CD8-positive, alpha-beta memory T cell (primary cell): ENCODE results near the gene ATF6. TPM values are rescaled to one million over a fixed set of nuclear protein-coding genes. Genes with fewer than 3 reads are reported as not detected.
"Not testable (repeated sequence)": the region's sequence is repeated elsewhere in the genome, so short reads cannot be mapped to it uniquely, and the experiment has no call there.

Experiments used
- CTCF ChIA-PET: fragments of 350-600 bp; sonication (Branson Sonifier 250); formaldehyde crosslinking; loops from one replicate; lab custom pipeline; 2021; ENCODE audit warnings: antibody characterized with exemption; lab: Charles Lee
- POLR2A ChIA-PET: fragments of 350-600 bp; sonication (Branson Sonifier 250); formaldehyde crosslinking; loops from one replicate; lab custom pipeline; 2021; ENCODE audit warnings: antibody characterized with exemption; lab: Charles Lee
- DNase-seq, 5 donors: peaks; one replicate each; pipeline versions ENCODE4 v3.0.0 to v3.0.0-alpha.2; 2020 to 2022; ENCODE audit warnings: mixed read lengths in 1 of 5
- H3K27ac ChIP-seq: one replicate; pipeline ENCODE4 v1.7.0; 2013; ENCODE audit warnings: low read depth, mild to moderate bottlenecking, low read length, moderate library complexity
- H3K27me3 ChIP-seq: 2 replicates; pipeline ENCODE4 v1.7.0; 2013; ENCODE audit warnings: low read length, mild to moderate bottlenecking; ENCODE audit not compliant: insufficient read depth, poor library complexity, severe bottlenecking
- H3K36me3 ChIP-seq: 2 replicates; pipeline ENCODE4 v1.7.0; 2013; ENCODE audit warnings: mild to moderate bottlenecking, low read length, moderate library complexity; ENCODE audit not compliant: insufficient read depth
- H3K4me1 ChIP-seq: 2 replicates; pipeline ENCODE4 v1.7.0; 2013; ENCODE audit warnings: mild to moderate bottlenecking, low read length, moderate library complexity; ENCODE audit not compliant: insufficient read depth
- H3K4me3 ChIP-seq: 2 replicates; pipeline ENCODE4 v1.7.0; 2013; ENCODE audit warnings: mild to moderate bottlenecking, low read length
- H3K9me3 ChIP-seq: 2 replicates; pipeline ENCODE4 v1.7.0; 2013; ENCODE audit warnings: mild to moderate bottlenecking, low read length
- H3K27ac Mint-ChIP-seq, 8 donors: one replicate each; pipeline ENCODE4 v1.8.0; 2020 to 2021; ENCODE audit warnings: mixed read lengths in 8 of 8, mild to moderate bottlenecking in 6 of 8, inconsistent platforms in 3 of 8, moderate library complexity in 3 of 8
- H3K27me3 Mint-ChIP-seq, 2 donors: one replicate each; pipeline ENCODE4 v1.8.0; 2020 to 2021; ENCODE audit warnings: mixed read lengths in 2 of 2, mild to moderate bottlenecking in 1 of 2, moderate library complexity in 1 of 2
- H3K36me3 Mint-ChIP-seq, 3 donors: one replicate each; pipeline ENCODE4 v1.8.0; 2020 to 2021; ENCODE audit warnings: mixed read lengths in 3 of 3, inconsistent platforms in 1 of 3, mild to moderate bottlenecking in 1 of 3
- H3K4me1 Mint-ChIP-seq, 3 donors: one replicate each; pipeline ENCODE4 v1.8.0; 2020 to 2021; ENCODE audit warnings: mixed read lengths in 3 of 3, inconsistent platforms in 1 of 3, mild to moderate bottlenecking in 1 of 3
- H3K4me3 Mint-ChIP-seq, 7 donors: one replicate each; pipeline ENCODE4 v1.8.0; 2020 to 2021; ENCODE audit warnings: mixed read lengths in 7 of 7, mild to moderate bottlenecking in 6 of 7, moderate library complexity in 4 of 7, inconsistent platforms in 2 of 7
- H3K9me3 Mint-ChIP-seq, 5 donors: one replicate each; pipeline ENCODE4 v1.8.0; 2020 to 2022; ENCODE audit warnings: mixed read lengths in 5 of 5, mild to moderate bottlenecking in 3 of 5, moderate library complexity in 2 of 5, inconsistent platforms in 1 of 5
- polyA plus RNA-seq: library from polyadenylated mRNA; unstranded; fragments of 300-500 nt; fragmentation: Illumina TruSeq; gene quantifications from one replicate; pipeline ENCODE4 v1.2.3, GENCODE V29; 2021
- total RNA-seq, 2 experiments: library from RNA; stranded (reverse); gene quantifications; one replicate each; pipeline ENCODE4 v1.2.3, GENCODE V29; 2021

Gene ATF6
- total and polyA plus RNA-seq, 3 experiments from 2014 or later, result 14.7 to 22.8 (median 22.4) TPM

DNA sequence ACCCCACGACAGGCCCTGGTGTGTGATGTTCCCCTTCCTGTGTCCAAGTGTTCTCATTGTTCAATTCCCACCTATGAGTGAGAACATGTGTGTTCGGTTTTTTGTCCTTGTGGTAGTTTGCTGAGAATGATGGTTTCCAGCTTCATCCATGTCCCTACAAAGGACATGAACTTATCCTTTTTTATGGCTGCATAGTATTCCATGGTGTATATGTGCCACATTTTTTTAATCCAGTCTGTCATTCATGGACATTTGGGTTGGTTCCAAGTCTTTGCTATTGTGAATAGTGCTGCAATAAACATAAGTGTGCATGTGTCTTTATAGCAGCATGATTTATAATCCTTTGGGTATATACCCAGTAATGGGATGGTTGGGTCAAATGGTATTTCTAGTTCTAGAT lies 43.1 kb downstream of the ATF6 start:
- peaks cover 28 to 70% (median 38%) of the 10 kb centered on the region in 3 donors for H3K36me3 Mint-ChIP-seq
- H3K27me3 Mint-ChIP-seq, H3K4me1 ChIP-seq, H3K4me3 Mint-ChIP-seq, POLR2A ChIA-PET, H3K36me3 ChIP-seq, H3K9me3 ChIP-seq, CTCF ChIA-PET, DNase-seq, H3K27me3 ChIP-seq, H3K27ac Mint-ChIP-seq, H3K4me3 ChIP-seq, H3K27ac ChIP-seq: not testable (repeated sequence)
- peaks cover 0 to 12% (median 11%) of the 10 kb centered on the region in 3 donors for H3K4me1 Mint-ChIP-seq
- H3K9me3 Mint-ChIP-seq, result peaks cover 3 to 14% (median 12%) of the 10 kb centered on the region in 5 donors

DNA sequence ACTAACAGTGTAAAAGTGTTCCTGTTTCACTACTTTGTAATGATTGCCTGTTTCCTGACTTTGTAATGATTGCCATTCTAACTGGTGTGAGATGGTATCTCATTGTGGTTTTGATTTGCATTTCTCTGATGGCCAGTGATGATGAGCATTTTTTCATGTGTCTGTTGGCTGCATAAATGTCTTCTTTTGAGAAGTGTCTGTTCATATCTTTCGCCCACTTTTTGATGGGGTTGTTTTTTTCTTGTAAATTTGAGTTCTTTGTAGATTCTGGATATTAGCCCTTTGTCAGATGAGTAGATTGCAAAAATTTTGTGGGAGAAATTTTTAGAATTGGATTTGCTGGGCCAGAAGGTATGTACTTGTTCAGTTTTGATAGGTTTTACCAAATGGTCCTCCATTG lies 43.5 kb downstream of the ATF6 start:
- POLR2A ChIA-PET, H3K4me3 ChIP-seq, H3K27ac Mint-ChIP-seq, H3K27me3 ChIP-seq, H3K9me3 ChIP-seq, H3K27ac ChIP-seq, DNase-seq, H3K27me3 Mint-ChIP-seq, H3K4me3 Mint-ChIP-seq, H3K4me1 ChIP-seq, H3K36me3 ChIP-seq, CTCF ChIA-PET: not testable (repeated sequence)
- peaks cover 3 to 14% (median 12%) of the 10 kb centered on the region in 5 donors for H3K9me3 Mint-ChIP-seq
- peaks cover 28 to 69% (median 38%) of the 10 kb centered on the region in 3 donors for H3K36me3 Mint-ChIP-seq
- peaks cover 0 to 12% (median 11%) of the 10 kb centered on the region in 3 donors for H3K4me1 Mint-ChIP-seq

DNA sequence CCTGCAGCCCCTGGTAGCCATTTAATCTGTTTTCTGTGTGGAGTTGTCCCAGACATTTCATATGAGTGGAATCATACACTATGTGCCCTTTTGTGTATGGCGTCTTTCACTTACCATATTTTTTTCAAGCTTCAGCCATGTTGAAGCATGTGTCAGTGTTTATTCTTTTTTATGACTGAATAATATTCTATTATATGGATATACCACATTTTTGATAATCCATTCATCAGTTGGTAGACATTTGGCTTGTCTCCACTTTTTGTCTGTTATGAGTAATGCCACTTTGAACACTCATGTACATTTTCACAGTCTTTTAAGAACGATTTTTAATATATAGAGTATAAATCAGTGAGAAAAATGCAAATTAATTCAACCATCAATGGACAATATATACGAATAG lies 44.7 kb downstream of the ATF6 start:
- Histone ChIP-seq H3K27ac (no peak overlapping the region), H3K9me3 (no peaks in the 10 kb centered on the region), H3K27me3 (no peaks in the 10 kb centered on the region), H3K4me1 (no peaks in the 10 kb centered on the region), H3K36me3 (no peaks in the 10 kb centered on the region), H3K4me3 (no peak overlapping the region)
- CTCF ChIA-PET, result no interaction called here
- H3K27me3 Mint-ChIP-seq, result no peaks in the 10 kb centered on the region
- POLR2A ChIA-PET, result no interaction called here
- no peak overlapping the region for H3K4me3 Mint-ChIP-seq
- peaks cover 0 to 11% (median 11%) of the 10 kb centered on the region in 3 donors for H3K4me1 Mint-ChIP-seq
- no peak overlapping the region for H3K27ac Mint-ChIP-seq
- peaks cover 28 to 66% (median 38%) of the 10 kb centered on the region in 3 donors for H3K36me3 Mint-ChIP-seq
- no peak for DNase-seq
- H3K9me3 Mint-ChIP-seq, result peaks cover 3 to 14% (median 12%) of the 10 kb centered on the region in 5 donors

DNA sequence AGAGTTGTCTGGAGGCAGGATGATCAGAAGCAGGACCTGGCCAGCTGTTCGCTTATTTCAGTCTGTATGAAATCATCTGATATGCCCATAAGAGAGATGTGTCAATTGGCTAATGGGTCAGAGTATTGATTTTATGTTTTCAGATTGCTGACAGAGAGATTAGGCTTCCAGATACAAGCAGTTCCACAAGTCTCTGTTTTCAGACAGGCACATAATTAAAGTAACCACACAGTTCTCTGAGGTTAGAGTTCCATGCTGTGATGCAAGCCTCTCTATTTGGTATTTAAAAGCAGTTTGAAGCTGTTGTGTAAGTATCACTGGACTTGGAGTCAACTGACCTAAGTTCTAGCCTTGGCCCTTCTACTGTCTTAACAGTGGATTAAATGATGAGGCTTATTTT lies 50.1 kb downstream of the ATF6 start:
- ChIA-PET CTCF (interaction anchor here (1.4 kb wide), 1 partner anchor 221 kb away, joined by 3 read pairs; no protein-coding TSS in a partner anchor), POLR2A (no interaction called here)
- H3K4me1 Mint-ChIP-seq, result peaks cover 0 to 15% (median 5%) of the 10 kb centered on the region in 3 donors
- no peak for DNase-seq
- no peak overlapping the region for H3K4me3 ChIP-seq
- H3K4me3 Mint-ChIP-seq, result no peak overlapping the region
- H3K9me3 Mint-ChIP-seq, result peaks cover 0 to 2% (median 0%) of the 10 kb centered on the region in 5 donors
- H3K27ac ChIP-seq, result no peak overlapping the region
- H3K27me3 Mint-ChIP-seq, result no peaks in the 10 kb centered on the region
- H3K36me3 ChIP-seq, result peaks cover 2% of the 10 kb centered on the region
- H3K27me3 ChIP-seq, result no peaks in the 10 kb centered on the region
- no peaks in the 10 kb centered on the region for H3K4me1 ChIP-seq
- H3K36me3 Mint-ChIP-seq, result peaks cover 12 to 62% (median 27%) of the 10 kb centered on the region in 3 donors
- H3K27ac Mint-ChIP-seq, result no peak overlapping the region
- H3K9me3 ChIP-seq, result no peaks in the 10 kb centered on the region

DNA sequence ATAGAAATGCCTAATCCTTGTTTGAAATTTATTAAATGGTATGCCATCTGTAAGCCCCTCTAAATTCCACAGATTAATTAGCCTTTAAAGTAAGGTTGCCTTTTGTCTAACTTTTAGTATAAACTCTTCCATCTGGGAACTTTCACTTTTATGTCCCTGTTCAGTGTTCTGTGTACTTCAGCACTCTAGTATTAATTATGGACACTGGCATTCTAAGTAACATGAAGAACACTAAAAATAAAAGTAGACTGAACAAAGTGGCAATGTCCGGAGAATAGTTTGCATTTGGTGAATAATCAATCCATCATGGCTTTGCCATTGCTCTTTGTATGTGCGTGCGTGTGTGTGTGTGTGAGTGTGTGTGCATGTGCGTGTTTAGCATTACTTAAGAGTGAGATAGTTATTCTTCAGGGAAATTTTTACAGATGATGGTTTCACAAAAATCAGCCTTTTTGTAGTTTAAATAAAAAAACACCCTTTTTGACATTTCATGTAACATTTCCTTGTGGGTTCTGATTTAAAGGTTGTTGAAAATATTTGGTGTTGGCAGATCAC lies 51.1 kb downstream of the ATF6 start:
- Histone ChIP-seq H3K4me1 (no peaks in the 10 kb centered on the region), H3K4me3 (no peak overlapping the region), H3K36me3 (peaks cover 4% of the 10 kb centered on the region), H3K27ac (no peak overlapping the region), H3K27me3 (no peaks in the 10 kb centered on the region), H3K9me3 (no peaks in the 10 kb centered on the region)
- H3K9me3 Mint-ChIP-seq, result no peaks in the 10 kb centered on the region
- peaks cover 0 to 19% (median 5%) of the 10 kb centered on the region in 3 donors for H3K4me1 Mint-ChIP-seq
- peak overlapping the region in 1 of 8 donors; percentile 39 for H3K27ac Mint-ChIP-seq
- no peaks in the 10 kb centered on the region for H3K27me3 Mint-ChIP-seq
- H3K36me3 Mint-ChIP-seq, result peaks cover 11 to 65% (median 30%) of the 10 kb centered on the region in 3 donors
- DNase-seq, result no peak
- POLR2A ChIA-PET, result no interaction called here
- CTCF ChIA-PET, result no interaction called here
- no peak overlapping the region for H3K4me3 Mint-ChIP-seq

DNA sequence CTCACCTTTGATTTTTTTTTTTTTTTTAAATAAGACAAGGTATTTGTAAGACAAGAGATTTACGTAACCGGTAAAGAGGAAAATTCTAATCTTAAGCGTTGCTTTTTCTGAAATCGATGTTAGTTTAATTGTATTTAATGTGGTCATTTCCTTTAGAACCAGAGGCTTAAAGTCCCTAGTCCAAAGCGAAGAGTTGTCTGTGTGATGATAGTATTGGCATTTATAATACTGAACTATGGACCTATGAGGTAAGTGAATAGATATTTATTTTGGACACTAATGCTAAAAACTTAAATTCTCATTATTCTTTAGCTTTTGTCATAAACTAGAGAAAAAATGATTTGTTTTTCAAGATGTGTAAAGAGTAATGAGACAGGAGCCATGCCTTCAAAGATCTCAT lies 54.8 kb downstream of the ATF6 start:
- ChIA-PET POLR2A (interaction anchor here (0.5 kb wide), 1 partner anchor 424 kb away, joined by 5 read pairs; no protein-coding TSS in a partner anchor), CTCF (no interaction called here)
- Mint-ChIP-seq H3K27ac (no peak overlapping the region), H3K9me3 (no peaks in the 10 kb centered on the region), H3K4me3 (no peak overlapping the region), H3K27me3 (no peaks in the 10 kb centered on the region), H3K36me3 (peaks cover 19 to 75% (median 41%) of the 10 kb centered on the region in 3 donors), H3K4me1 (peaks cover 0 to 15% (median 5%) of the 10 kb centered on the region in 3 donors)
- no peaks in the 10 kb centered on the region for H3K9me3 ChIP-seq
- H3K4me3 ChIP-seq, result no peak overlapping the region
- DNase-seq, result no peak
- H3K27ac ChIP-seq, result no peak overlapping the region
- H3K4me1 ChIP-seq, result no peaks in the 10 kb centered on the region
- peaks cover 7% of the 10 kb centered on the region for H3K36me3 ChIP-seq
- H3K27me3 ChIP-seq, result no peaks in the 10 kb centered on the region

DNA sequence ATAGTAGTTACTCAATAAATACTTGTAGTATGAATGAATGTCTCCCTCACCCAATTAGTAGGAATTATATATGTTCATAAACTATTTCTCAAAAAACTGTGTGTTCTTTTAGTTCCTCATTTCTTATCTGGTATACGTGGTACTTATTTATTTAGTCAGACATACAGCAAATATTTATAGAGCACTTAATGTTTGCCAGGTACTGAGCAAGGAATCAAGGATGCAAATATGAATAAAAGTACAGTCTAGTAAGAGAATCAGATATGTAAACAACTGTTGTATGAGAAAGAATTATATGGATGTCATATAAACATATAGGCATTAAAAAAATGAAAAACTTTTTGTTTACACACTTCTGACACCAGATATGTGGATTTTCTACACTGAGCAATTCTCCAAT lies 58.5 kb downstream of the ATF6 start:
- H3K9me3 Mint-ChIP-seq, result peaks cover 0 to 1% (median 0%) of the 10 kb centered on the region in 5 donors
- no peak overlapping the region for H3K27ac ChIP-seq
- H3K4me1 Mint-ChIP-seq, result peaks cover 0 to 9% (median 2%) of the 10 kb centered on the region in 3 donors
- no peak overlapping the region for H3K4me3 ChIP-seq
- no peaks in the 10 kb centered on the region for H3K27me3 Mint-ChIP-seq
- DNase-seq, result no peak
- peaks cover 29 to 78% (median 41%) of the 10 kb centered on the region in 3 donors for H3K36me3 Mint-ChIP-seq
- POLR2A ChIA-PET, result no interaction called here
- H3K4me3 Mint-ChIP-seq, result no peak overlapping the region
- no peak overlapping the region for H3K27ac Mint-ChIP-seq
- H3K4me1 ChIP-seq, result no peaks in the 10 kb centered on the region
- H3K36me3 ChIP-seq, result peaks cover 7% of the 10 kb centered on the region
- no peaks in the 10 kb centered on the region for H3K9me3 ChIP-seq
- CTCF ChIA-PET, result no interaction called here
- no peaks in the 10 kb centered on the region for H3K27me3 ChIP-seq

DNA sequence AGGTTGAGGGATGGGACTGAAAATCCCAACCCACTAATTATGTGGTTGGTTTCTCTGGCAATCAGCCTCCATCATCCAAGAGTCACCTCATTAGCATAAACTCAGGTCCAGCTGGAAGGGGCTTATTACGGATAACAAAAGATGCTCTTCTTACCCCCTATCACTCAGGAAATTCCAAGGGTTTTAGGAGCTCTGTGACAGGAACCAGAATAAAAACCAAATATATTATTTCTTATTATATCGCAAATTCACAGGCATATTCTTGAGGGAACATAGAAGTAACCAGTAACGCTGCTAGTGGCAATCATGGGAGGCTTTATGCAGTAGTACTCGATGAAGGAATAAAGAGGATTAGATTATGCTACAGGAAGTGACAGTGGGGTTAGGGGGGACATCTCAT lies 59.7 kb downstream of the ATF6 start:
- peaks cover 29 to 72% (median 35%) of the 10 kb centered on the region in 3 donors for H3K36me3 Mint-ChIP-seq
- Histone ChIP-seq H3K27ac (no peak overlapping the region), H3K27me3 (no peaks in the 10 kb centered on the region), H3K4me1 (no peaks in the 10 kb centered on the region), H3K4me3 (no peak overlapping the region), H3K36me3 (peaks cover 7% of the 10 kb centered on the region), H3K9me3 (no peaks in the 10 kb centered on the region)
- no peak for DNase-seq
- H3K4me1 Mint-ChIP-seq, result peaks cover 0 to 9% (median 2%) of the 10 kb centered on the region in 3 donors
- no peaks in the 10 kb centered on the region for H3K27me3 Mint-ChIP-seq
- no peak overlapping the region for H3K4me3 Mint-ChIP-seq
- no peak overlapping the region for H3K27ac Mint-ChIP-seq
- CTCF ChIA-PET, result no interaction called here
- POLR2A ChIA-PET, result no interaction called here
- peaks cover 0 to 1% (median 0%) of the 10 kb centered on the region in 5 donors for H3K9me3 Mint-ChIP-seq
